Measurements from ENCODE around the gene TNPO1. TPM values are rescaled to one million over a fixed set of nuclear protein-coding genes. Genes with fewer than 3 reads are reported as not detected.

Gene TNPO1
- total RNA-seq, 1 experiment from 2014 or later = 99.7 TPM

GRCh38 chr5:72949481-72949880, 133.0 kb downstream of the TNPO1 start:
- in situ Hi-C loops (cut with HindIII; ENCODE audit: low pct_unique_long_range_greater_than_20kb, low sequenced_read_pairs) = no loop called here
- DNase-seq (ENCODE audit: low read depth) = no peak

- DNase-seq (ENCODE audit: low read depth) = peak; percentile 71
- in situ Hi-C loops (cut with HindIII; ENCODE audit: low pct_unique_long_range_greater_than_20kb, low sequenced_read_pairs) = no loop called here
These were observed 135.4 kb downstream of the TNPO1 start for GRCh38 chr5:72951671-72952468.

DNA sequence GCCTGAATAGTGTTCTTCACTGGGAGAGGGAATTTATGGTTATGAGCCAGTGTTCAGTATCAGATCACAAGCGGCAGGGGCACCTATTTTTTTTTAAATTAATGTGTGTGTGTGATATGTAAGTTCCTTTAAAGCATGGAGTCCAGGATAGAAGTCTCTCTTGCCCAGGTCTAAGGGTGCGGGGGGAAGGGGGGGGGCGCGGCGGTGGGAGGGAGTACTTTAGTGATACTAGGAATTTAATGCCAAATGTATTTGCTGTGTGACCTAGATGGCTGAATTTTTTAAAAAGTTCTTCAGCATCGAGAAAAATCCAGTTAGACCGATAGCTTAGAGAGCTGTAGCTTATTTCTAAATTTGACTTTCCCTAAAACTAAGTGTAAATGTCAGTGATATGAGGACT, 137.9 kb downstream of the TNPO1 start:
- in situ Hi-C loops (cut with HindIII; ENCODE audit: low pct_unique_long_range_greater_than_20kb, low sequenced_read_pairs) = no loop called here
- DNase-seq (ENCODE audit: low read depth) = no peak

DNA sequence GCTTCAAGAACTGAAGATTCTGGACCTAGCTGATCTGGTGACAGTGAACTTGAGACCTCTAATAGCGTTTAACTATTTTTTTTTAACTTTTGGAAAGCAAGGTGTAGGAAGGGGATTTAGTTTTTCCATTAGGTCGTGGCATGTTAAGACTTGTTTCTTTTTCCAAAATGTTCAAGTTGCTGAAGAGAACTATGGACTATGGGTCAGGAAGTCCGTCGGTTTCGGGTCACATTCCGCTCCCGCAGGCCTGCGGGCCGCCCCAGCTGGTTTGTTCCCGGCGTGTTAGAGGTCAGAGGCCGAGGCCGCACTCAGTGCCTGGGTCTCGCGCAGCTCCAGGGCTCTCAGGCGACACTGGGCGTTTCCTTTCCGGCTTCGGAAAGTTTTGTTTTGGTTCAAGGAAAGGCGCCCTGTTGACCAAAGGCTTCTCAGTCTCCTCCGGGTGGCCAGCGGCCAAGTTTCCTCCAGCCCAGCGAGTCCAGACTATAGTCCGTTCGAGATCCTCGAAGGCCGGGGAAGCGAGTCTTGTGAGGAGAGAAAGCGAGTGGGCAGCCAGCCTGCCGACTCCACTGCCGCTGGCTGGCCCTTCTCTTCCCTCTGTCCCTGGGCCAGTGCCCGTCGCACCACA, 138.8 kb downstream of the TNPO1 start:
- in situ Hi-C loops (cut with HindIII; ENCODE audit: low pct_unique_long_range_greater_than_20kb, low sequenced_read_pairs) = no loop called here
- DNase-seq (ENCODE audit: low read depth) = no peak

DNA sequence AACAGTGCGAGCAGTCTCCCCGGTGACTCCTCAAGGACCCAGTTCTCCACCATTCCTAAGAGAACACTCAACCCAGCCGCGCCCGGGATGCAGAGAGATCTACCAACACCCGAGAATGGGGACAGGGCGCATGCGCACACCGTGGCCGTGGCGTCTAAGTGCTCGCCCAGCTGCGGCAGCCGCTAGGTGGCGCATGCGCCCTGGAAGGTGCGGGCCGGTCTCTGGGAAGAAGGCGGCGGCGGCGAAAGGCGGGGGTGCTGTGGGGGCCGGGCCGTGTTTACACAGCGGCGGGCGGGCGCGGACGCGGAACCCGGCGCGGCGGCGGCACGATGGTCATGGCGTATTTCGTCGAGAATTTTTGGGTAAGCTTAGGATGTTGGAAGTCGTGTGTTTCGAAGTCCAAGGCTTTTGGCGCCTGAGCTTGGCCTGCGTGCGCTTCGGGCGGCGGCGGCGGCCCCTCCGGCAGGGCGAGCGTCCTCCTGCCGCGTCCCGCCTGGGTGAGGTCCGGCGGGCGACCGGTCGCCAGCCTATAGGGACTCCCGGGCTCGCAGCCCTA, 139.4 kb downstream of the TNPO1 start, which contains the start of gene FCHO2:
Gene FCHO2 (plus strand): TSS at position 274 of the 556 bp plus-strand sequence. CDS start 56 bp downstream, at position 330.
- in situ Hi-C loops (cut with HindIII; ENCODE audit: low pct_unique_long_range_greater_than_20kb, low sequenced_read_pairs) = no loop called here
- DNase-seq (ENCODE audit: low read depth) = peak; percentile 91

GRCh38 chr5:72956324-72957140, 140.1 kb downstream of the TNPO1 start:
- in situ Hi-C loops (cut with HindIII; ENCODE audit: low pct_unique_long_range_greater_than_20kb, low sequenced_read_pairs) = no loop called here
- DNase-seq (ENCODE audit: low read depth) = peak; percentile 62

GRCh38 chr5:72957337-72957736, 140.9 kb downstream of the TNPO1 start:
- in situ Hi-C loops (cut with HindIII; ENCODE audit: low pct_unique_long_range_greater_than_20kb, low sequenced_read_pairs) = no loop called here
- no peak for DNase-seq (ENCODE audit: low read depth)

DNA sequence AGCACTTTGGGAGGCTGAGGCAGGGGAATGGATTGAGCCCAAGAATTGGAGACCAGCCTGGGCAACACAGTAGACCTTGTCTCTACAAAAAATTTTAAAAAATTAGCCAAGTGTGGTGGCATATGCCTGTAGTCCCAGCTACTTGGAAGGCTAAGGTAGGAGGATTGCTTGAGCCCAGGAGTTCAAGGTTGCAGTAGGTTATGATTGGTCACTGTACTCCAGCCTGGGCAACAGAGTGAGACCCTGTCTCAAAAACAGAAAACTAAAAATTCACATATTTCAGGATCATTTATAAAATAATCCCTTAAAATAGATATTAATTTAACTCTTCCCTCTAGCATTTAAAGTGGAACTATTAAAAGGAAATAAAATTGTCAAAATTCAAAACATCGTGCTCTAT, 142.8 kb downstream of the TNPO1 start:
- no peak for DNase-seq (ENCODE audit: low read depth)
- in situ Hi-C loops (cut with HindIII; ENCODE audit: low pct_unique_long_range_greater_than_20kb, low sequenced_read_pairs) = no loop called here

Other genes starting within 250 kb of the TNPO1 start
- 3.1 and 6.9 TPM in 2 replicates for gene FCHO2, start 139.4 kb downstream of the TNPO1 start, total RNA-seq (2014; rRNA removed; shearing (Covaris generic); ENCODE audit: low replicate concordance)

All from Caki2 (cell line).